HepG2 (cell line): ENCODE results near the gene GPR62. TPM values are rescaled to one million over a fixed set of nuclear protein-coding genes. Genes with fewer than 3 reads are reported as not detected.

Source experiments
- CREM ChIP-seq, 2 experiments: sonication (generic) in 1 of 2; formaldehyde crosslinking in 1 of 2; IDR thresholded peaks; 2 replicates each; pipeline versions ENCODE4 v1.4.0 to v1.6.1; 2016 to 2020; ENCODE audit warnings: antibody characterized with exemption in 1 of 2, mild to moderate bottlenecking in 1 of 2, missing genetic modification reagents in 1 of 2
- HCFC1 ChIP-seq: fragments of 150-350 bp; IDR thresholded peaks from 2 replicates; pipeline ENCODE4 v1.6.1; 2014; ENCODE audit warnings: low read depth, low read length
- MEIS2 ChIP-seq: sonication (generic); formaldehyde crosslinking; IDR thresholded peaks from 2 replicates; pipeline ENCODE4 v1.9.0; 2021; ENCODE audit warnings: mild to moderate bottlenecking, missing genetic modification reagents
- MIER2 ChIP-seq: IDR thresholded peaks from 2 replicates; pipeline ENCODE4 v1.6.1; 2016; ENCODE audit warnings: missing biosample characterization, missing genetic modification reagents
- MTF2 ChIP-seq: sonication (generic); formaldehyde crosslinking; IDR thresholded peaks from 2 replicates; pipeline ENCODE4 v1.5.0; 2020; ENCODE audit warnings: missing genetic modification reagents, borderline replicate concordance
- ZBTB21 ChIP-seq: sonication (generic); formaldehyde crosslinking; IDR thresholded peaks from 2 replicates; pipeline ENCODE4 v1.4.0; 2020; ENCODE audit warnings: missing genetic modification reagents
- ZNF556 ChIP-seq: sonication (generic); formaldehyde crosslinking; IDR thresholded peaks from 2 replicates; pipeline ENCODE4 v1.4.0; 2020; ENCODE audit warnings: mild to moderate bottlenecking, missing genetic modification reagents, borderline replicate concordance
- ZNF724P ChIP-seq: sonication (generic); formaldehyde crosslinking; IDR thresholded peaks from 2 replicates; pipeline ENCODE4 v1.8.0; 2022; ENCODE audit warnings: missing genetic modification reagents, borderline replicate concordance
- ZNF737 ChIP-seq: sonication (generic); formaldehyde crosslinking; IDR thresholded peaks from 2 replicates; pipeline ENCODE4 v1.5.0; 2020; ENCODE audit warnings: missing genetic modification reagents, mild to moderate bottlenecking, borderline replicate concordance
- ZNF772 ChIP-seq: sonication (generic); formaldehyde crosslinking; IDR thresholded peaks from 2 replicates; pipeline ENCODE4 v1.5.0; 2020; ENCODE audit warnings: mild to moderate bottlenecking, missing genetic modification reagents
- polyA plus RNA-seq, 8 experiments: library from polyadenylated mRNA; depleted of rRNA in 3 of 8; stranded (reverse) in 7 of 8; unstranded in 1 of 8; fragments of >200 nt; fragmentation: Illumina TruSeq in 4 of 8; extraction: Trizol in 4 of 8; gene quantifications; 2 replicates each; pipeline versions ENCODE4 v1.2.1 to v1.2.3, GENCODE V29; 2011 to 2016; ENCODE audit warnings: low read depth in 4 of 8, missing spikeins in 1 of 8, mixed read lengths in 1 of 8; ENCODE audit not compliant: insufficient read depth in 1 of 8
- total RNA-seq, 5 experiments: library from RNA; depleted of rRNA; stranded (reverse); fragments of >200 nt; fragmentation: Illumina TruSeq; extraction: Trizol; gene quantifications; 2 replicates each; pipeline ENCODE4 v1.2.3, GENCODE V29; 2016; ENCODE audit warnings: low read depth in 1 of 5
- TF ChIP-seq, protein P1 (sequence below): sonication (generic); formaldehyde crosslinking; conservative IDR thresholded peaks from 2 replicates; pipeline ENCODE4 v1.8.0; 2022; ENCODE audit warnings: mild to moderate bottlenecking, moderate library complexity, missing genetic modification reagents
- TF ChIP-seq, protein P2 (sequence below): sonication (generic); formaldehyde crosslinking; IDR thresholded peaks from 2 replicates; pipeline ENCODE4 v1.5.0; 2020; ENCODE audit warnings: missing genetic modification reagents
- TF ChIP-seq, protein P3 (sequence below): IDR thresholded peaks from 2 replicates; pipeline ENCODE4 v1.6.1; 2016; ENCODE audit warnings: low read depth, borderline replicate concordance
- TF ChIP-seq, protein P4 (sequence below): sonication (generic); formaldehyde crosslinking; IDR thresholded peaks from 2 replicates; pipeline ENCODE4 v1.8.0; 2022; ENCODE audit warnings: missing genetic modification reagents, low read depth, mild to moderate bottlenecking, borderline replicate concordance
- TF ChIP-seq, protein P5 (sequence below): sonication (generic); formaldehyde crosslinking; IDR thresholded peaks from 2 replicates; pipeline ENCODE4 v1.5.1; 2020; ENCODE audit warnings: mild to moderate bottlenecking, missing genetic modification reagents, borderline replicate concordance
- TF ChIP-seq, protein P6 (sequence below): sonication (generic); formaldehyde crosslinking; IDR thresholded peaks from 2 replicates; pipeline ENCODE4 v1.4.0; 2020; ENCODE audit warnings: missing genetic modification reagents

Gene GPR62
- total and polyA plus RNA-seq, 2 of the 13 experiments (the other 11 are each of a cell fraction or from before 2014, with no cell fraction given): not detected

DNA sequence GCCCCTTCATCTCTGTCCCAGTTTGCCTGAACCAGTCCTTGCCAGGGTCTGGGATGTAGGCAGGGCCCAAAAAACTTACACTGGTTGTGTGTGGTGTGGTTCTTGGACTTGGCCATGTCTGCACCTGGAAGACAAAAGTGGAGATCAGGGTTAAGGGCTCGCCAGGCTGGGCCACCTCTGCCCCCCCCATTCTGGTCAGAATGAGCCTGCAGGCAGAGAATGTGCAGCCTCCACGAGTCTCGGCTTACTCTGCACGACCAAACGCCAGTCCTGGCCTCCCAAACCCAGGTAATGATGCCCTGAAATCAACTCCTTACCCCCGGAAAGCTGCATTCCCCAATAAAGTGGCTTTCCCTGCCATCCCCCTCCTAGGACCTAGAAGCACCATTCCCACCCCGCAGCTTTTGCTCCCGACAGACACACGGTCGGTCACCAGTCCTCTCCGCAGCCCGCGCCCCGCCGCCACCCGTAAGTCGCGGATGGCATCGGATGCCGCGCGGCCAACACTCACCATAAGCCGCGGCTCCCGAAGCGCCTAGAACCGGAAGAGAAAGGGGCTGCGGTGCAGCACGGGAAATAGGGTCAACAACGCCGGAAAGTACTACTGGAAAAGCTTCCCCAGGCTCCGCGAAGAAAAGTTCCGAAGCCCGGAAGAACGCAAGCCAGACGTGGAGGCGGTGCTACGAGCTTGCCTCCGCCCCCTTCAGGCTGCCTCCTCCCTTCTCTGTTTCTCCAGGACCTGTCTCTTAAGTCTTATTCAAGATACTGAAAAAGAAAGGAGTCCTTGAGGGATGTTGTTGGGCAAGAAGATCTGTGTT, 40.4 kb downstream of the GPR62 start, which contains the start of gene RPL29 (continued):
- TF ChIP-seq ZNF556 (CRISPR knock-in tag) (peak; percentile 97), MIER2 (peak; percentile 72; the same call in 1 of the 2 replicates), HCFC1 (peak; percentile 82), CREM (IDR thresholded peaks at IDR 0.05) (peak; percentile 86), CREM (CRISPR knock-in tag; IDR thresholded peaks at IDR 0.05) (no peak), MTF2 (CRISPR knock-in tag) (0 out of 2 replicates have a peak, but pooled peaks have one; percentile 39), ZBTB21 (peak; percentile 65), MEIS2 (CRISPR knock-in tag) (peak; percentile 67; the same call in 1 of the 2 replicates), ZNF724P (no peak; the same call in 1 of the 2 replicates), ZNF737 (no peak; the same call in 1 of the 2 replicates), ZNF772 (peak; percentile 60)
- TF ChIP-seq, protein P1, sequence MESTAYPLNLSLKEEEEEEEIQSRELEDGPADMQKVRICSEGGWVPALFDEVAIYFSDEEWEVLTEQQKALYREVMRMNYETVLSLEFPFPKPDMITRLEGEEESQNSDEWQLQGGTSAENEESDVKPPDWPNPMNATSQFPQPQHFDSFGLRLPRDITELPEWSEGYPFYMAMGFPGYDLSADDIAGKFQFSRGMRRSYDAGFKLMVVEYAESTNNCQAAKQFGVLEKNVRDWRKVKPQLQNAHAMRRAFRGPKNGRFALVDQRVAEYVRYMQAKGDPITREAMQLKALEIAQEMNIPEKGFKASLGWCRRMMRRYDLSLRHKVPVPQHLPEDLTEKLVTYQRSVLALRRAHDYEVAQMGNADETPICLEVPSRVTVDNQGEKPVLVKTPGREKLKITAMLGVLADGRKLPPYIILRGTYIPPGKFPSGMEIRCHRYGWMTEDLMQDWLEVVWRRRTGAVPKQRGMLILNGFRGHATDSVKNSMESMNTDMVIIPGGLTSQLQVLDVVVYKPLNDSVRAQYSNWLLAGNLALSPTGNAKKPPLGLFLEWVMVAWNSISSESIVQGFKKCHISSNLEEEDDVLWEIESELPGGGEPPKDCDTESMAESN (CRISPR knock-in tag): peak; percentile 91
- TF ChIP-seq, protein P2, sequence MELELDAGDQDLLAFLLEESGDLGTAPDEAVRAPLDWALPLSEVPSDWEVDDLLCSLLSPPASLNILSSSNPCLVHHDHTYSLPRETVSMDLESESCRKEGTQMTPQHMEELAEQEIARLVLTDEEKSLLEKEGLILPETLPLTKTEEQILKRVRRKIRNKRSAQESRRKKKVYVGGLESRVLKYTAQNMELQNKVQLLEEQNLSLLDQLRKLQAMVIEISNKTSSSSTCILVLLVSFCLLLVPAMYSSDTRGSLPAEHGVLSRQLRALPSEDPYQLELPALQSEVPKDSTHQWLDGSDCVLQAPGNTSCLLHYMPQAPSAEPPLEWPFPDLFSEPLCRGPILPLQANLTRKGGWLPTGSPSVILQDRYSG (CRISPR knock-in tag): peak; percentile 76; the same call in 1 of the 2 replicates
- TF ChIP-seq, protein P3, sequence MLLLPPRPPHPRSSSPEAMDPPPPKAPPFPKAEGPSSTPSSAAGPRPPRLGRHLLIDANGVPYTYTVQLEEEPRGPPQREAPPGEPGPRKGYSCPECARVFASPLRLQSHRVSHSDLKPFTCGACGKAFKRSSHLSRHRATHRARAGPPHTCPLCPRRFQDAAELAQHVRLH (CRISPR knock-in tag): peak; percentile 70; the same call in 1 of the 2 replicates
- TF ChIP-seq, protein P4, sequence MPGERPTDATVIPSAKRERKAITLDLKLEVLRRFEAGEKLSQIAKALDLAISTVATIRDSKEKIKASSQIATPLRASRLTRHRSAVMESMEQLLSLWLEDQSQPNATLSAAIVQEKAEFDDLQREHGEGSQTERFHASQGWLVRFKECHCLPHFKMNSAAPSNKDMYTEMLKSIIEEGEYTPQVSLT (CRISPR knock-in tag): no peak; the same call in 1 of the 2 replicates
- TF ChIP-seq, protein P5, sequence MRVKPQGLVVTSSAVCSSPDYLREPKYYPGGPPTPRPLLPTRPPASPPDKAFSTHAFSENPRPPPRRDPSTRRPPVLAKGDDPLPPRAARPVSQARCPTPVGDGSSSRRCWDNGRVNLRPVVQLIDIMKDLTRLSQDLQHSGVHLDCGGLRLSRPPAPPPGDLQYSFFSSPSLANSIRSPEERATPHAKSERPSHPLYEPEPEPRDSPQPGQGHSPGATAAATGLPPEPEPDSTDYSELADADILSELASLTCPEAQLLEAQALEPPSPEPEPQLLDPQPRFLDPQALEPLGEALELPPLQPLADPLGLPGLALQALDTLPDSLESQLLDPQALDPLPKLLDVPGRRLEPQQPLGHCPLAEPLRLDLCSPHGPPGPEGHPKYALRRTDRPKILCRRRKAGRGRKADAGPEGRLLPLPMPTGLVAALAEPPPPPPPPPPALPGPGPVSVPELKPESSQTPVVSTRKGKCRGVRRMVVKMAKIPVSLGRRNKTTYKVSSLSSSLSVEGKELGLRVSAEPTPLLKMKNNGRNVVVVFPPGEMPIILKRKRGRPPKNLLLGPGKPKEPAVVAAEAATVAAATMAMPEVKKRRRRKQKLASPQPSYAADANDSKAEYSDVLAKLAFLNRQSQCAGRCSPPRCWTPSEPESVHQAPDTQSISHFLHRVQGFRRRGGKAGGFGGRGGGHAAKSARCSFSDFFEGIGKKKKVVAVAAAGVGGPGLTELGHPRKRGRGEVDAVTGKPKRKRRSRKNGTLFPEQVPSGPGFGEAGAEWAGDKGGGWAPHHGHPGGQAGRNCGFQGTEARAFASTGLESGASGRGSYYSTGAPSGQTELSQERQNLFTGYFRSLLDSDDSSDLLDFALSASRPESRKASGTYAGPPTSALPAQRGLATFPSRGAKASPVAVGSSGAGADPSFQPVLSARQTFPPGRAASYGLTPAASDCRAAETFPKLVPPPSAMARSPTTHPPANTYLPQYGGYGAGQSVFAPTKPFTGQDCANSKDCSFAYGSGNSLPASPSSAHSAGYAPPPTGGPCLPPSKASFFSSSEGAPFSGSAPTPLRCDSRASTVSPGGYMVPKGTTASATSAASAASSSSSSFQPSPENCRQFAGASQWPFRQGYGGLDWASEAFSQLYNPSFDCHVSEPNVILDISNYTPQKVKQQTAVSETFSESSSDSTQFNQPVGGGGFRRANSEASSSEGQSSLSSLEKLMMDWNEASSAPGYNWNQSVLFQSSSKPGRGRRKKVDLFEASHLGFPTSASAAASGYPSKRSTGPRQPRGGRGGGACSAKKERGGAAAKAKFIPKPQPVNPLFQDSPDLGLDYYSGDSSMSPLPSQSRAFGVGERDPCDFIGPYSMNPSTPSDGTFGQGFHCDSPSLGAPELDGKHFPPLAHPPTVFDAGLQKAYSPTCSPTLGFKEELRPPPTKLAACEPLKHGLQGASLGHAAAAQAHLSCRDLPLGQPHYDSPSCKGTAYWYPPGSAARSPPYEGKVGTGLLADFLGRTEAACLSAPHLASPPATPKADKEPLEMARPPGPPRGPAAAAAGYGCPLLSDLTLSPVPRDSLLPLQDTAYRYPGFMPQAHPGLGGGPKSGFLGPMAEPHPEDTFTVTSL (CRISPR knock-in tag): no peak; the same call in 1 of the 2 replicates
- TF ChIP-seq, protein P6, sequence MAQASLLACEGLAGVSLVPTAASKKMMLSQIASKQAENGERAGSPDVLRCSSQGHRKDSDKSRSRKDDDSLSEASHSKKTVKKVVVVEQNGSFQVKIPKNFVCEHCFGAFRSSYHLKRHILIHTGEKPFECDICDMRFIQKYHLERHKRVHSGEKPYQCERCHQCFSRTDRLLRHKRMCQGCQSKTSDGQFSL: peak; percentile 97
